ENCODE results near the gene PRPSAP1. TPM values are rescaled to one million over a fixed set of nuclear protein-coding genes. Genes with fewer than 3 reads are reported as not detected.

The PRPSAP1 gene
- total RNA-seq, 4 donors from 2014 or later: 52.4 to 82.3 (median 68.7) TPM

DNA sequence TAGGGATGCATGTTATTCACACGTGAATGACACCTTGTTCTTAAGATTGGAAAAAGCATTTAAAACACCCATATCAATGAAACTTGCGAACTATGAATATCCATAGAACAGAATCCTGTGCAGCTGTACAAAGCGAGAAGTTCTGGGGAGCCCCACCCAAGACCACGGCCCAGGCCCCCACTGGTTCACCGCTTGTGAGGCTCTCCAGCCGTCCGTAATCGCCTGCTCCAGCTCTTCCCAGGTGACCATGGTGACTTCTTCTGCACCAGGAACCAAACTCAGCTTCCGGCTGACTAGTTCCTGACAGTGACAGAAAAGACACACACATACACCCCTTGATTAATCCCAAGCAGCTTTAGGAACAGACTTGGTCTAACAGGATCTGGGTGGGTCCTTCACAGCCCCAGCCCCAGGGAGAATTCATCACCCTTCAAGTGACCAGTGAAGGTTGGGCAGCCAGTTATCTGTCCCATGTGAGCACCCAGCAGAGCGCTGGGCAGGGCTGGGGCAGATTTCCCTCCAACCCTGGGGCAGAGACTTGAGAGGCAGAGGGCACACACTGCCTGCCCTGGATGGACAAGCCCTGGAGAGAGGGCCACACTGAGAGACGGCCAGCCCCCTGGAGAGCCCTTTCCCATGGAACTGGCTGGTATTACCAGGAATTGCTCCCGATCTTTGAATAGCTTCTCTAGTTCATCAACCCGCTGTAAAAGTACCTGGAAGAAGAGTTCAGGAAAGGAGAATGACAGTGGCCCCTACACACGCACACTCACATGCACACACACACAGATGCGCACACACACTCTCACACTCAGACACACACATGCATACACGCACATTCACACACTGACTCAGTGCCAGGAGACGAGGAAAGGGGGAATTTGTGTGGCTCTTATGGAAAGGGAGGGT is 49.2 kb downstream of the PRPSAP1 start:
- no peaks in the 10 kb centered on the region for H3K27me3 ChIP-seq
- intact Hi-C loops (cut with DNase I; ENCODE audit: low total_unique reads): loop anchor here (5.0 kb wide), 1 partner anchor 93 kb away; no protein-coding TSS in a partner anchor
- no peak for TF ChIP-seq POLR2A (IDR thresholded peaks at IDR 0.05)
- TF ChIP-seq, protein P1, sequence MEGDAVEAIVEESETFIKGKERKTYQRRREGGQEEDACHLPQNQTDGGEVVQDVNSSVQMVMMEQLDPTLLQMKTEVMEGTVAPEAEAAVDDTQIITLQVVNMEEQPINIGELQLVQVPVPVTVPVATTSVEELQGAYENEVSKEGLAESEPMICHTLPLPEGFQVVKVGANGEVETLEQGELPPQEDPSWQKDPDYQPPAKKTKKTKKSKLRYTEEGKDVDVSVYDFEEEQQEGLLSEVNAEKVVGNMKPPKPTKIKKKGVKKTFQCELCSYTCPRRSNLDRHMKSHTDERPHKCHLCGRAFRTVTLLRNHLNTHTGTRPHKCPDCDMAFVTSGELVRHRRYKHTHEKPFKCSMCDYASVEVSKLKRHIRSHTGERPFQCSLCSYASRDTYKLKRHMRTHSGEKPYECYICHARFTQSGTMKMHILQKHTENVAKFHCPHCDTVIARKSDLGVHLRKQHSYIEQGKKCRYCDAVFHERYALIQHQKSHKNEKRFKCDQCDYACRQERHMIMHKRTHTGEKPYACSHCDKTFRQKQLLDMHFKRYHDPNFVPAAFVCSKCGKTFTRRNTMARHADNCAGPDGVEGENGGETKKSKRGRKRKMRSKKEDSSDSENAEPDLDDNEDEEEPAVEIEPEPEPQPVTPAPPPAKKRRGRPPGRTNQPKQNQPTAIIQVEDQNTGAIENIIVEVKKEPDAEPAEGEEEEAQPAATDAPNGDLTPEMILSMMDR (IDR thresholded peaks at IDR 0.05): no peak

DNA sequence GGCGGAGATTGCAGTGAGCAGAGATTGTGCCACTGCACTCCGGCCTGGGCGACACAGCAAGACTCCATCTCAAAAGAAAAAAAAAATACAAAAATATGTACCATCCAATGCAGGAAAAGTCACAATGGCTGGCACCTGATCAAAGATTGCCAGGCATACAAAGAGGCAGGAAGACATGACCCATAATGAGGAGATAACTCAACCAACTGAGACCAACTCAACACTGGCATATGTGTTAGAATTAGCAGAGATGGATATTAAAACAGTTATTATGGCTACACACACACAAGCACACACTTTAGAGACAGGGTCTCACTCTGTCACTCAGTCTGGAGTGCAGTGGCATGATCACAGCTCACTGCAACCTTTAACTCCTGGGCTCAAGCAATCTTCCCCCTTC is 56.3 kb downstream of the PRPSAP1 start:
- no peak overlapping the region for H3K4me3 ChIP-seq
- H3K4me1 ChIP-seq: no peaks in the 10 kb centered on the region
- no peaks in the 10 kb centered on the region for H3K36me3 ChIP-seq
- H3K27ac ChIP-seq: no peak overlapping the region
- no peaks in the 10 kb centered on the region for H3K27me3 ChIP-seq
- no peak for DNase-seq
- no peaks in the 10 kb centered on the region for H3K9me3 ChIP-seq
- intact Hi-C loops (cut with DNase I; ENCODE audit: low total_unique reads): no loop called here
- TF ChIP-seq POLR2A (IDR thresholded peaks at IDR 0.05): no peak
- TF ChIP-seq, protein P1 (IDR thresholded peaks at IDR 0.05): no peak

More for the DNA sequence above, 49.2 kb downstream of the PRPSAP1 start:
- no peak overlapping the region for H3K27ac ChIP-seq
- no peaks in the 10 kb centered on the region for H3K4me1 ChIP-seq
- H3K36me3 ChIP-seq: no peaks in the 10 kb centered on the region
- no peak for DNase-seq
- H3K9me3 ChIP-seq: no peaks in the 10 kb centered on the region
- H3K4me3 ChIP-seq: no peak overlapping the region

DNA sequence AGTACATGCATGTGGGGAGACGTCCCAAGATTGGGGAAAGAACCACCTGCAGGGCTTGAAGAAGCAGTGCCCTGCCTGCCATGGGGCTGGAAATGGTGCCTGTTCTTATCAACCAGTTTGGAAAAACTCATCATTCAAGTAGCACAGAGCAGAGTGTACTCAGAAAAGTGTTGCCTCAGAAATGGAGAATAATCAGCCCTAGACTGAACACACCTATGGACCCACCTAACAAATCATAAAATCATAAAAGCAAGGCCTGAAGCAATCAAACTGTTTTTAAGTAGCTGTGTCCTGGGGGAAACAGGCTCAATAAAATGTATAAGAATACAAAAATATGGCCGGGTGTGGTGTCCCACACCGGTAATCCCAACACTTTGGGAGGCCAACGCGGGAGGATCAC is 56.8 kb downstream of the PRPSAP1 start:
- intact Hi-C loops (cut with DNase I; ENCODE audit: low total_unique reads): no loop called here
- DNase-seq: no peak
- Histone ChIP-seq H3K27me3 (no peaks in the 10 kb centered on the region), H3K36me3 (no peaks in the 10 kb centered on the region), H3K4me1 (no peaks in the 10 kb centered on the region), H3K27ac (no peak overlapping the region), H3K9me3 (no peaks in the 10 kb centered on the region), H3K4me3 (no peak overlapping the region)
- TF ChIP-seq POLR2A (IDR thresholded peaks at IDR 0.05): no peak
- TF ChIP-seq, protein P1 (IDR thresholded peaks at IDR 0.05): no peak

DNA sequence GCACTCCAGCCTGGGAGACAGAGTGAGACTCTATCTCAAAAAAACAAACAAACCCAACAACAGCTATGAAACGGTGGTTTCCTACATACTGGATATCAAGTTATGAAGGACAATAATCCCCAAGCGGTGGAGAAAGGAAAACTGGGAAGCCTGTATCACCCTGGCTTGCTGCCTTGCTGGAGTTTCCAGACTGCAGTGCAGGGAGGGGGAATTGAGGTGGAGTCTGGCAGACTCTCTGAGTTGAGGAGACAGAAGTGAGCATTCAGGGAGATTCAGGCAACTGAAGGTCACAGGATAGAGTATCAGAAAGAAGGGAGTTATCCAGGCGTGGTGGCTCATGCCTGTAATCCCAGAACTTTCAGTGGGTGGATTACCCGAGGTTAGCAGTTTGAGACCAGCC is 57.5 kb downstream of the PRPSAP1 start:
- Histone ChIP-seq H3K27ac (no peak overlapping the region), H3K27me3 (no peaks in the 10 kb centered on the region), H3K4me3 (no peak overlapping the region), H3K9me3 (no peaks in the 10 kb centered on the region), H3K4me1 (no peaks in the 10 kb centered on the region), H3K36me3 (no peaks in the 10 kb centered on the region)
- intact Hi-C loops (cut with DNase I; ENCODE audit: low total_unique reads): no loop called here
- TF ChIP-seq, protein P1 (IDR thresholded peaks at IDR 0.05): no peak
- TF ChIP-seq POLR2A (IDR thresholded peaks at IDR 0.05): no peak
- DNase-seq: no peak

DNA sequence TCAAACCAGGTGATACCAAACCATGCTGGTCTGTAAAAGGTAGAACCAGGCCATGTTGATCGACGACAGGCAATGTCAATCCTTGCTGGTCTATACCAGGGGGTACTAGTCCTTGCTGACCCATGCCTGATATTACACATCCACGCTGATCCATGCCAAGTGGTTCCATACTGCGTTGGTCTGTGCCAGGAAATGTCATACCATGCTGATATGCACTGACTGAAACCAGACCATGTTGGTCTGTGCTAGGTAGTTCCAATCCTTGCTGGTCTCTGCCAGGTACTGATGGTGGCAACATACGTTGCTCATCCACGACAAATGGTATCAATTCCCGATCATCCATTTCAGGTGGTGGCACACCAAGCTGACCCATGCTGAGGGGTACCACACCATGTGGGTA is 60.6 kb downstream of the PRPSAP1 start:
- Histone ChIP-seq H3K36me3 (no peaks in the 10 kb centered on the region), H3K4me3 (no peak overlapping the region), H3K9me3 (no peaks in the 10 kb centered on the region), H3K4me1 (no peaks in the 10 kb centered on the region), H3K27ac (no peak overlapping the region), H3K27me3 (no peaks in the 10 kb centered on the region)
- DNase-seq: no peak
- TF ChIP-seq, protein P1 (IDR thresholded peaks at IDR 0.05): no peak
- TF ChIP-seq POLR2A (IDR thresholded peaks at IDR 0.05): no peak
- intact Hi-C loops (cut with DNase I; ENCODE audit: low total_unique reads): no loop called here
